GM23338 (cell line): ENCODE data around the gene PPIL1. TPM values are rescaled to one million over a fixed set of nuclear protein-coding genes. Genes with fewer than 3 reads are reported as not detected.

Experiments used
- ATAC-seq: fragments of 200-7000 bp; cut with Tn5 transposase; 3 replicates; pipeline ENCODE4 v1.9.1; 2020
- DNase-seq: peaks from one replicate; pipeline ENCODE4 v3.0.0-alpha.2; 2015; ENCODE audit warnings: low spot score
- H2AFZ ChIP-seq: fragments of 200-600 bp; sonication (generic); 2 replicates; pipeline ENCODE4 v1.8.0; 2016; ENCODE audit warnings: antibody characterized with exemption, mild to moderate bottlenecking, moderate library complexity
- H3F3A ChIP-seq: fragments of 200-600 bp; sonication (generic); replicated peaks from 2 replicates; pipeline ENCODE4 v1.8.0; 2017; ENCODE audit warnings: antibody characterized with exemption, mixed run types, low read depth
- H3K27ac ChIP-seq: fragments of 200-600 bp; sonication (generic); 2 replicates; pipeline ENCODE4 v1.6.1; 2016; ENCODE audit warnings: low read depth
- H3K27me3 ChIP-seq: fragments of 200-600 bp; sonication (generic); 2 replicates; pipeline ENCODE4 v1.8.0; 2016; ENCODE audit warnings: mild to moderate bottlenecking, mixed run types, moderate library complexity; ENCODE audit not compliant: insufficient read depth
- H3K36me3 ChIP-seq: fragments of 200-600 bp; sonication (generic); 2 replicates; pipeline ENCODE4 v1.8.0; 2016; ENCODE audit warnings: mild to moderate bottlenecking; ENCODE audit not compliant: insufficient read depth
- H3K4me1 ChIP-seq: fragments of 200-600 bp; sonication (generic); 2 replicates; pipeline ENCODE4 v1.8.0; 2016; ENCODE audit warnings: mild to moderate bottlenecking, moderate library complexity; ENCODE audit not compliant: insufficient read depth
- H3K4me2 ChIP-seq: fragments of 200-600 bp; sonication (generic); 2 replicates; pipeline ENCODE4 v1.7.1; 2017; ENCODE audit warnings: mixed run types
- H3K4me3 ChIP-seq: fragments of 200-600 bp; sonication (generic); 2 replicates; pipeline ENCODE4 v1.6.1; 2016; ENCODE audit warnings: mixed run types
- H3K79me2 ChIP-seq: fragments of 200-600 bp; sonication (generic); replicated peaks from 2 replicates; pipeline ENCODE4 v1.8.0; 2017; ENCODE audit warnings: mild to moderate bottlenecking; ENCODE audit not compliant: insufficient read depth
- H3K9me2 ChIP-seq: fragments of 200-600 bp; sonication (generic); 2 replicates; pipeline ENCODE4 v1.8.0; 2017; ENCODE audit not compliant: insufficient read depth
- H4K20me1 ChIP-seq: fragments of 200-600 bp; sonication (generic); replicated peaks from 2 replicates; pipeline ENCODE4 v1.8.0; 2017; ENCODE audit warnings: mild to moderate bottlenecking; ENCODE audit not compliant: insufficient read depth
- H3K27ac Mint-ChIP-seq: 2 replicates; pipeline ENCODE4 v1.8.0; 2020; ENCODE audit warnings: inconsistent platforms, mild to moderate bottlenecking, moderate library complexity, mixed read lengths
- H3K27me3 Mint-ChIP-seq: 3 replicates; pipeline ENCODE4 v1.8.0; 2022; ENCODE audit warnings: low read depth, mild to moderate bottlenecking, moderate library complexity, mixed read lengths, inconsistent platforms; ENCODE audit not compliant: insufficient read depth, poor library complexity
- H3K36me3 Mint-ChIP-seq: 3 replicates; pipeline ENCODE4 v1.8.0; 2021; ENCODE audit warnings: low read depth, mild to moderate bottlenecking, inconsistent platforms, moderate library complexity, mixed read lengths
- H3K4me1 Mint-ChIP-seq: 3 replicates; pipeline ENCODE4 v1.8.0; 2020; ENCODE audit warnings: mild to moderate bottlenecking, inconsistent platforms, mixed read lengths
- H3K4me3 Mint-ChIP-seq: 3 replicates; pipeline ENCODE4 v1.8.0; 2021; ENCODE audit warnings: moderate library complexity, mild to moderate bottlenecking, inconsistent platforms, mixed read lengths
- H3K9me3 Mint-ChIP-seq: 3 replicates; pipeline ENCODE4 v1.8.0; 2020; ENCODE audit warnings: moderate library complexity, mild to moderate bottlenecking, inconsistent platforms, mixed read lengths
- EZH2 ChIP-seq: fragments of 200-600 bp; sonication (generic); IDR thresholded peaks from one replicate; pipeline ENCODE4 v1.8.0; 2017; ENCODE audit warnings: antibody characterized with exemption, mild to moderate bottlenecking, low read depth; ENCODE audit not compliant: unreplicated experiment
- POLR2AphosphoS5 ChIP-seq: IDR thresholded peaks from 2 replicates; pipeline ENCODE4 v1.6.1; 2016; ENCODE audit warnings: antibody characterized with exemption, low read depth
- ZNF331 ChIP-seq: fragments of 250-450 bp; sonication (Bioruptor Pico); IDR thresholded peaks from 2 replicates; pipeline ENCODE4 v1.5.0; 2020; ENCODE audit warnings: low read depth, mild to moderate bottlenecking, moderate library complexity
- polyA plus RNA-seq: library from polyadenylated mRNA; unstranded; fragments of >200 nt; fragmentation: Nextera tagmentation; extraction: Ambion mirVana; gene quantifications from 2 replicates; pipeline ENCODE4 v1.2.1, GENCODE V29; 2016
- total RNA-seq: library from RNA; depleted of rRNA; stranded (reverse); fragments of >200 nt; shearing (Covaris generic); gene quantifications from 2 replicates; pipeline ENCODE4 v1.2.3, GENCODE V29; 2014
- TF ChIP-seq, protein P1 (sequence below), 2 experiments: fragments of 200-600 bp in 1 of 2; sonication (generic) in 1 of 2; conservative IDR thresholded peaks; 2 replicates each; pipeline versions ENCODE4 v1.5.1 to v1.6.1; 2016 to 2017; ENCODE audit warnings: antibody characterized with exemption in 2 of 2, low read depth in 2 of 2, mild to moderate bottlenecking in 2 of 2, moderate library complexity in 1 of 2
- TF ChIP-seq, protein P2 (sequence below): IDR thresholded peaks from 2 replicates; pipeline ENCODE4 v1.6.1; 2016; ENCODE audit warnings: antibody characterized with exemption

The PPIL1 gene
- total and polyA plus RNA-seq, 2 experiments from 2014 or later = 57.3 to 79.4 TPM

DNA sequence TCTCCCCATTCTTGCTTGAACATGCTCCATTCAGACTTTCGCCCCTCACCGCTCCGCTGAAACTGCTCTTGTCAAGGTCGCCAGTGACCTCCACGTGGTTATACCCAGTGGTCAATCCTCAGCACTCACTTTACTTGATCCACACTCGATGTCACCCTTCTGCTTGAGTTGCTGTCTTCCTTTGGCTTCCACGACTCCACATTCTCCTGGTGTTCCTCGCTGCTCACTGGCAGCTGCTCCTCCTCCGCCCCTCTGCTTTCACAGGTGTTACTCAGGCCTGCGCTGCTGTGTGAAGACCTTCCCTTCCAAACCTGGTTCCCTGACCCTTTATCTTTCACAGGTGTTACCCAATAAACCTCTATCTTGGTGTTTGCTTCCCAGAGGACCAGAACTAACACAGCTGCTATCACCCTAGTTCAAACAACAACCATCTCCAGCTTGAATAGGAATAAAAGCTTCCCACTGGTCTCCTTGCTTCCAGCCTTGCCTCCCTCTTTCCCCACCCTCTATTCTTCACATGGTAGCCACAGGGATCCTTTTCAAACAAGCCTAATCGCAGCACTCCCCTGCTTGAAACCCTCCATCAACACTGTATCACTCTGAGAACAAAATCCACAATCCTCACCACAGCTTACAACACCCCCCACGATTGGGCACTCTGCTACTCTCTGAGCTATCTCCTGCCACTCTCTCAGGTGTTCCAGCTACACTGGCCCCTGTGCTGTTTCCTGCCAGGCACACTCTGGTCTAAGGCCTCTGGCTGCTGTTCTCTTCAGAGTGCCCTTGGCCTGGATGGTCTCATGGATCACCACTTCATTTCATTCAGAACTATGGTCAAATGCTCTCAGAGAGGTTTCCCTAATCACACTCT lies 10.7 kb downstream of the PPIL1 start:
- Histone ChIP-seq H3K4me3 (no peak overlapping the region), H3K27ac (no peak overlapping the region), H3K79me2 (peaks cover 96% of the 10 kb centered on the region), H3K4me2 (no peak overlapping the region), H2AFZ (no peak overlapping the region), H3F3A (0 out of 2 replicates have a peak, but pooled peaks cover 1% of the 10 kb centered on the region), H4K20me1 (peaks cover 50% of the 10 kb centered on the region), H3K36me3 (peaks cover 12% of the 10 kb centered on the region), H3K27me3 (no peaks in the 10 kb centered on the region), H3K4me1 (peaks cover 8% of the 10 kb centered on the region), H3K9me2 (no peaks in the 10 kb centered on the region)
- ATAC-seq = peak; percentile 52
- Mint-ChIP-seq H3K4me3 (no peak overlapping the region), H3K9me3 (no peaks in the 10 kb centered on the region), H3K27ac (peak overlapping the region; percentile 12), H3K4me1 (peaks cover 54% of the 10 kb centered on the region), H3K36me3 (peaks cover 62% of the 10 kb centered on the region), H3K27me3 (peaks cover 5% of the 10 kb centered on the region)
- TF ChIP-seq EZH2 (no peak), ZNF331 (CRISPR knock-in tag) (no peak)
- TF ChIP-seq, protein P1, sequence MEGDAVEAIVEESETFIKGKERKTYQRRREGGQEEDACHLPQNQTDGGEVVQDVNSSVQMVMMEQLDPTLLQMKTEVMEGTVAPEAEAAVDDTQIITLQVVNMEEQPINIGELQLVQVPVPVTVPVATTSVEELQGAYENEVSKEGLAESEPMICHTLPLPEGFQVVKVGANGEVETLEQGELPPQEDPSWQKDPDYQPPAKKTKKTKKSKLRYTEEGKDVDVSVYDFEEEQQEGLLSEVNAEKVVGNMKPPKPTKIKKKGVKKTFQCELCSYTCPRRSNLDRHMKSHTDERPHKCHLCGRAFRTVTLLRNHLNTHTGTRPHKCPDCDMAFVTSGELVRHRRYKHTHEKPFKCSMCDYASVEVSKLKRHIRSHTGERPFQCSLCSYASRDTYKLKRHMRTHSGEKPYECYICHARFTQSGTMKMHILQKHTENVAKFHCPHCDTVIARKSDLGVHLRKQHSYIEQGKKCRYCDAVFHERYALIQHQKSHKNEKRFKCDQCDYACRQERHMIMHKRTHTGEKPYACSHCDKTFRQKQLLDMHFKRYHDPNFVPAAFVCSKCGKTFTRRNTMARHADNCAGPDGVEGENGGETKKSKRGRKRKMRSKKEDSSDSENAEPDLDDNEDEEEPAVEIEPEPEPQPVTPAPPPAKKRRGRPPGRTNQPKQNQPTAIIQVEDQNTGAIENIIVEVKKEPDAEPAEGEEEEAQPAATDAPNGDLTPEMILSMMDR (conservative IDR thresholded peaks at IDR 0.05; ENCODE audit: low read depth in 2 of 2) = no peak
- DNase-seq = no peak

DNA sequence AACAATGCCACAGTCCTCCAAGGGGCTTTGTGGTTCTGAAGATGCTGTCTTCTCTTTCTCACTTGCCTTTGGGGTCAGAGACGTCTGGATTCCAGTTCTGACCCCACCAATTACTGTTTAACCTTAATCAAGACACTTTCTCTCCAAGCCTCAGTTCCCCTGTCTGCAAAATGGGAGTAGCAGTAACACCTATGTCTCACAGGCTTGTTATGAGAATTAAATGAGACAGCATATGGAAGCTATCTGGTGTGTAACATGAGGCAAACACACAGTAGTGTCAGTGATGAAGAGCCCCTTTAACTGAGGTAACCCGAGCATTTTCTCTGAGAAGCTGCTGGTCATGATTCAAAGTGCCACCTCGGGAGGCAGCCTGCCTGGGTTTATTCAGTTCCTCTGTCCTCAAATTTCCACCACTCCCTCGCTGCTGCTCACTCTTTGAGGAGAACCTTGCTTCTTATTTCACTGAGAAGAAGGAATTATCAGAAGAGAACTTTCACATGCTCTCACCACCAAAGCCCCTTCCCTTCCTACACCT lies 11.7 kb downstream of the PPIL1 start:
- H3K4me2 ChIP-seq = no peak overlapping the region
- ATAC-seq = no peak
- H3K4me1 Mint-ChIP-seq = peaks cover 61% of the 10 kb centered on the region
- H3K79me2 ChIP-seq = peaks cover 92% of the 10 kb centered on the region
- H3K36me3 Mint-ChIP-seq = peaks cover 64% of the 10 kb centered on the region
- 0 out of 2 replicates have a peak, but pooled peaks cover 3% of the 10 kb centered on the region for H3F3A ChIP-seq
- H3K36me3 ChIP-seq = peaks cover 12% of the 10 kb centered on the region
- no peaks in the 10 kb centered on the region for H3K27me3 ChIP-seq
- H2AFZ ChIP-seq = no peak overlapping the region
- no peak overlapping the region for H3K27ac Mint-ChIP-seq
- H3K27ac ChIP-seq = no peak overlapping the region; the same call in 1 of the 2 replicates
- peaks cover 7% of the 10 kb centered on the region; the same call in 2 of the 3 replicates for H3K9me3 Mint-ChIP-seq
- H3K4me1 ChIP-seq = peaks cover 11% of the 10 kb centered on the region
- DNase-seq = no peak
- H3K4me3 ChIP-seq = no peak overlapping the region
- H3K9me2 ChIP-seq = no peaks in the 10 kb centered on the region
- peaks cover 10% of the 10 kb centered on the region for H3K27me3 Mint-ChIP-seq
- peaks cover 42% of the 10 kb centered on the region for H4K20me1 ChIP-seq
- H3K4me3 Mint-ChIP-seq = no peak overlapping the region
- TF ChIP-seq POLR2AphosphoS5 (no peak), EZH2 (no peak)
- TF ChIP-seq, protein P2, sequence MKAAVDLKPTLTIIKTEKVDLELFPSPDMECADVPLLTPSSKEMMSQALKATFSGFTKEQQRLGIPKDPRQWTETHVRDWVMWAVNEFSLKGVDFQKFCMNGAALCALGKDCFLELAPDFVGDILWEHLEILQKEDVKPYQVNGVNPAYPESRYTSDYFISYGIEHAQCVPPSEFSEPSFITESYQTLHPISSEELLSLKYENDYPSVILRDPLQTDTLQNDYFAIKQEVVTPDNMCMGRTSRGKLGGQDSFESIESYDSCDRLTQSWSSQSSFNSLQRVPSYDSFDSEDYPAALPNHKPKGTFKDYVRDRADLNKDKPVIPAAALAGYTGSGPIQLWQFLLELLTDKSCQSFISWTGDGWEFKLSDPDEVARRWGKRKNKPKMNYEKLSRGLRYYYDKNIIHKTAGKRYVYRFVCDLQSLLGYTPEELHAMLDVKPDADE = no peak
